GM08714 (cell line): ENCODE data around the gene AOC2.
"Not testable (repeated sequence)": the region's sequence is repeated elsewhere in the genome, so short reads cannot be mapped to it uniquely, and the experiment has no call there.

ENCODE experiments used
- H3K4me3 ChIP-seq: fragments of 200-500 bp; sonication (Bioruptor generic); 2 replicates; pipeline ENCODE4 v1.5.1; 2014; ENCODE audit warnings: mild to moderate bottlenecking, low read length, inconsistent platforms
- ZNF274 ChIP-seq: IDR thresholded peaks from 2 replicates; pipeline ENCODE4 v1.6.1; 2012; ENCODE audit warnings: mild to moderate bottlenecking, low read depth, low read length

The AOC2 gene

GRCh38 chr17:42843358-42843934, 934 bp upstream of the AOC2 start:
- TF ChIP-seq ZNF274: no peak
- no peak overlapping the region for H3K4me3 ChIP-seq

GRCh38 chr17:42844761-42845555, 578 bp downstream of the AOC2 start:
- no peak for TF ChIP-seq ZNF274
- no peak overlapping the region for H3K4me3 ChIP-seq

GRCh38 chr17:42845556-42845917, 1.2 kb downstream of the AOC2 start:
- TF ChIP-seq ZNF274: no peak
- no peak overlapping the region for H3K4me3 ChIP-seq

- no peak overlapping the region for H3K4me3 ChIP-seq
- no peak for TF ChIP-seq ZNF274
These were observed 1.7 kb downstream of the AOC2 start for GRCh38 chr17:42845918-42846593.

- no peak overlapping the region for H3K4me3 ChIP-seq
- no peak for TF ChIP-seq ZNF274
These were observed 2.4 kb downstream of the AOC2 start for GRCh38 chr17:42846594-42847280.

GRCh38 chr17:42848093-42848492, 3.7 kb downstream of the AOC2 start:
- no peak for TF ChIP-seq ZNF274
- H3K4me3 ChIP-seq: no peak overlapping the region

GRCh38 chr17:42849031-42849430, 4.7 kb downstream of the AOC2 start:
- TF ChIP-seq ZNF274: no peak
- no peak overlapping the region for H3K4me3 ChIP-seq

GRCh38 chr17:42849451-42850181, 5.2 kb downstream of the AOC2 start:
- H3K4me3 ChIP-seq: no peak overlapping the region

GRCh38 chr17:42850954-42851353, 6.6 kb downstream of the AOC2 start, which contains the start of gene AOC3:
Gene AOC3, plus strand, starts transcription at chr17:42851199. Its CDS starts 145 bp downstream, at chr17:42851344.
- H3K4me3 ChIP-seq: no peak within 1 kb of the TSS
- TF ChIP-seq ZNF274: no peak

More at GRCh38 chr17:42849451-42850181, 5.2 kb downstream of the AOC2 start:
- no peak for TF ChIP-seq ZNF274

- not testable (repeated sequence) for H3K4me3 ChIP-seq
These were observed 7.2 kb downstream of the AOC2 start for GRCh38 chr17:42851371-42852240.

- H3K4me3 ChIP-seq: no peak overlapping the region
- TF ChIP-seq ZNF274: no peak
These were observed 8.0 kb downstream of the AOC2 start for GRCh38 chr17:42852351-42852750.

- no peak overlapping the region for H3K4me3 ChIP-seq
- no peak for TF ChIP-seq ZNF274
These were observed 8.6 kb downstream of the AOC2 start for GRCh38 chr17:42853004-42853403.

- no peak overlapping the region for H3K4me3 ChIP-seq
- no peak for TF ChIP-seq ZNF274
These were observed 9.2 kb downstream of the AOC2 start for GRCh38 chr17:42853597-42853967.
